Calu3 (cell line): ENCODE results near the gene NPR2. TPM values are rescaled to one million over a fixed set of nuclear protein-coding genes. Genes with fewer than 3 reads are reported as not detected.

ENCODE experiments used
- BruUV-seq: library from RNA; stranded (reverse); fragments of 400-500 nt; replicated peaks from 2 replicates; lab custom pipeline; 2021; lab: Mats Ljungman, UMichigan
- CTCF ChIA-PET: fragments of 300-600 bp; sonication (Branson Sonifier 250); formaldehyde crosslinking; loops from one replicate; lab custom pipeline; 2022; ENCODE audit warnings: antibody characterized with exemption; lab: Charles Lee
- DNase-seq: peaks from one replicate; pipeline ENCODE4 v3.0.0; 2022
- H3K27ac Mint-ChIP-seq: one replicate; pipeline ENCODE4 v1.8.0; 2022; ENCODE audit warnings: mixed read lengths; ENCODE audit not compliant: unreplicated experiment
- H3K27me3 Mint-ChIP-seq: one replicate; pipeline ENCODE4 v1.8.0; 2022; ENCODE audit warnings: mixed read lengths; ENCODE audit not compliant: unreplicated experiment
- H3K36me3 Mint-ChIP-seq: one replicate; pipeline ENCODE4 v1.8.0; 2022; ENCODE audit warnings: mild to moderate bottlenecking, moderate library complexity, mixed read lengths; ENCODE audit not compliant: insufficient read depth, unreplicated experiment
- H3K4me1 Mint-ChIP-seq: one replicate; pipeline ENCODE4 v1.8.0; 2022; ENCODE audit warnings: mild to moderate bottlenecking, low read depth, mixed read lengths; ENCODE audit not compliant: unreplicated experiment
- H3K4me3 Mint-ChIP-seq: one replicate; pipeline ENCODE4 v1.8.0; 2022; ENCODE audit warnings: mild to moderate bottlenecking, low read depth, moderate library complexity, mixed read lengths; ENCODE audit not compliant: unreplicated experiment
- H3K9me3 Mint-ChIP-seq: one replicate; pipeline ENCODE4 v1.8.0; 2022; ENCODE audit warnings: low read depth, mixed read lengths; ENCODE audit not compliant: unreplicated experiment
- CTCF ChIP-seq: fragments of 200-600 bp; IDR thresholded peaks from one replicate; pipeline ENCODE4 v1.8.0; 2022; ENCODE audit warnings: antibody characterized with exemption; ENCODE audit not compliant: unreplicated experiment
- intact Hi-C: fragments of 100-400 bp; cut with micrococcal nuclease; formaldehyde crosslinking; loops from one replicate; pipeline ENCODE4 v1.10.0; 2022; ENCODE audit not compliant: unreplicated experiment
- total RNA-seq: library from RNA; stranded (reverse); gene quantifications from 2 replicates; pipeline ENCODE4 v1.2.3, GENCODE V29; 2022

Gene NPR2
- total RNA-seq, 1 experiment from 2014 or later: 19.2 TPM

- Mint-ChIP-seq H3K27me3 (peaks cover 4% of the 10 kb centered on the region), H3K27ac (peak overlapping the region; percentile 10), H3K36me3 (no peaks in the 10 kb centered on the region), H3K9me3 (no peaks in the 10 kb centered on the region), H3K4me3 (no peak overlapping the region), H3K4me1 (peaks cover 11% of the 10 kb centered on the region)
- TF ChIP-seq CTCF: no peak
- DNase-seq: peak; percentile 52
- BruUV-seq: no TSS peak
- CTCF ChIA-PET: interaction anchor here (0.9 kb wide), 1 partner anchor 33 kb away, joined by 3 read pairs; the partner anchor contains the start of gene SPAG8
- intact Hi-C loops: no loop called here
Observed at GRCh38 chr9:35844628-35845270, 53.4 kb downstream of the NPR2 start.

GRCh38 chr9:35845824-35846771 is 54.7 kb downstream of the NPR2 start:
- CTCF ChIA-PET: no interaction called here
- no TSS peak for BruUV-seq
- intact Hi-C loops: no loop called here
- Mint-ChIP-seq H3K9me3 (no peaks in the 10 kb centered on the region), H3K4me1 (peaks cover 11% of the 10 kb centered on the region), H3K36me3 (no peaks in the 10 kb centered on the region), H3K4me3 (no peak overlapping the region), H3K27me3 (no peaks in the 10 kb centered on the region), H3K27ac (no peak overlapping the region)
- TF ChIP-seq CTCF: no peak
- DNase-seq: no peak

- CTCF ChIA-PET: no interaction called here
- Mint-ChIP-seq H3K36me3 (no peaks in the 10 kb centered on the region), H3K9me3 (no peaks in the 10 kb centered on the region), H3K4me1 (peaks cover 11% of the 10 kb centered on the region), H3K4me3 (no peak overlapping the region), H3K27ac (no peak overlapping the region), H3K27me3 (peaks cover 12% of the 10 kb centered on the region)
- no peak for DNase-seq
- no TSS peak for BruUV-seq
- TF ChIP-seq CTCF: no peak
- intact Hi-C loops: no loop called here
Observed at GRCh38 chr9:35847792-35848572, 56.6 kb downstream of the NPR2 start.

GRCh38 chr9:35852267-35852815 is 61.0 kb downstream of the NPR2 start:
- peaks cover 43% of the 10 kb centered on the region for H3K27me3 Mint-ChIP-seq
- no TSS peak for BruUV-seq
- DNase-seq: no peak
- no peak overlapping the region for H3K27ac Mint-ChIP-seq
- CTCF ChIA-PET: no interaction called here
- TF ChIP-seq CTCF: no peak
- H3K4me1 Mint-ChIP-seq: no peaks in the 10 kb centered on the region
- intact Hi-C loops: no loop called here
- no peak overlapping the region for H3K4me3 Mint-ChIP-seq
- no peaks in the 10 kb centered on the region for H3K36me3 Mint-ChIP-seq
- H3K9me3 Mint-ChIP-seq: no peaks in the 10 kb centered on the region
